HCT116 (cell line): ENCODE measurements around the gene C9orf50. TPM values are rescaled to one million over a fixed set of nuclear protein-coding genes. Genes with fewer than 3 reads are reported as not detected.

Experiments used
- ATAC-seq: fragments of 200-7000 bp; cut with Tn5 transposase; 2 replicates; pipeline ENCODE4 v1.9.1; 2020; ENCODE audit warnings: mild to moderate bottlenecking, moderate library complexity
- BruUV-seq: library from RNA; stranded (reverse); fragments of 400-500 nt; replicated peaks from 2 replicates; lab custom pipeline; 2021; lab: Mats Ljungman, UMichigan
- CTCF ChIA-PET: fragments of 300-600 bp; sonication (Branson Sonifier 250); formaldehyde crosslinking; loops from one replicate; lab custom pipeline; 2021; ENCODE audit warnings: antibody characterized with exemption; lab: Charles Lee
- POLR2A ChIA-PET: fragments of 300-600, 350-600 bp; sonication (Branson Sonifier 250); formaldehyde crosslinking; loops from one replicate; lab custom pipeline; 2021; ENCODE audit warnings: antibody characterized with exemption; lab: Charles Lee
- RAD21 ChIA-PET, 2 experiments: fragments of 300-600 bp; sonication (Branson Sonifier 250); formaldehyde crosslinking; loops; one replicate each; lab custom pipeline; 2023; ENCODE audit warnings: low total read pairs in 2 of 2; ENCODE audit not compliant: uncharacterized antibody in 2 of 2, unreplicated experiment in 2 of 2, low non-redundant PET in 1 of 2; lab: Charles Lee
- DNase-seq: peaks from one replicate; pipeline ENCODE4 v3.0.0-alpha.2; 2010; ENCODE audit warnings: low read depth, low spot score
- H2AFZ ChIP-seq: fragments of 200-600 bp; shearing (Covaris generic), sonication (generic); 2 replicates; pipeline ENCODE4 v1.6.1; 2017; ENCODE audit warnings: low read depth, mixed run types, mixed read lengths, antibody characterized with exemption, low read length; ENCODE audit not compliant: poor library complexity, severe bottlenecking
- H3K27ac ChIP-seq: 2 replicates; pipeline ENCODE4 v1.5.1; 2012; ENCODE audit warnings: low read depth, low read length
- H3K27me3 ChIP-seq: fragments of 200-600 bp; sonication (generic); 2 replicates; pipeline ENCODE4 v1.6.1; 2016; ENCODE audit warnings: mixed run types, low read length, mixed read lengths; ENCODE audit not compliant: insufficient read depth
- H3K36me3 ChIP-seq, 2 experiments: fragments of 200-500 bp in 1 of 2; fragments of 200-600 bp in 1 of 2; sonication (Bioruptor generic) in 1 of 2; sonication (generic) in 1 of 2; 2 replicates each; pipeline versions ENCODE4 v1.5.1 to v1.6.1; 2014 to 2016; ENCODE audit warnings: low read length in 2 of 2, inconsistent platforms in 1 of 2, mixed read lengths in 1 of 2, mixed run types in 1 of 2; ENCODE audit not compliant: insufficient read depth in 2 of 2, control insufficient read depth in 1 of 2
- H3K4me1 ChIP-seq, 2 experiments: fragments of 200-600 bp in 1 of 2; sonication (generic) in 1 of 2; 2 replicates each; pipeline versions ENCODE4 v1.5.1 to v1.6.1; 2012 to 2017; ENCODE audit warnings: low read length in 2 of 2, inconsistent platforms in 1 of 2, mild to moderate bottlenecking in 1 of 2, mixed read lengths in 1 of 2, mixed run types in 1 of 2, moderate library complexity in 1 of 2; ENCODE audit not compliant: insufficient read depth in 2 of 2, control insufficient read depth in 1 of 2
- H3K4me2 ChIP-seq: fragments of 200-600 bp; sonication (generic); 2 replicates; pipeline ENCODE4 v1.6.1; 2017; ENCODE audit warnings: mixed run types, low read length, mixed read lengths
- H3K4me3 ChIP-seq, 2 experiments: fragments of 200-600 bp in 1 of 2; sonication (generic) in 1 of 2; replicated peaks in 1 of 2; 2 replicates each; pipeline ENCODE4 v1.5.1; 2011 to 2016; ENCODE audit warnings: low read length in 2 of 2, control low read depth in 1 of 2, low read depth in 1 of 2, mild to moderate bottlenecking in 1 of 2, mixed read lengths in 1 of 2, mixed run types in 1 of 2
- H3K79me2 ChIP-seq: fragments of 200-600 bp; sonication (generic); 2 replicates; pipeline ENCODE4 v1.6.1; 2017; ENCODE audit warnings: mild to moderate bottlenecking, mixed run types, low read length, moderate library complexity, mixed read lengths; ENCODE audit not compliant: insufficient read depth
- H3K9ac ChIP-seq: fragments of 200-600 bp; sonication (generic); 2 replicates; pipeline ENCODE4 v1.6.1; 2016; ENCODE audit warnings: low read length, mixed read lengths
- H3K9me2 ChIP-seq: fragments of 200-600 bp; sonication (generic), shearing (Covaris generic); 2 replicates; pipeline ENCODE4 v1.6.1; 2017; ENCODE audit warnings: mixed run types, mild to moderate bottlenecking, moderate library complexity; ENCODE audit not compliant: insufficient read depth
- H3K9me3 ChIP-seq, 2 experiments: fragments of 200-500 bp in 1 of 2; fragments of 200-600 bp in 1 of 2; sonication (Bioruptor generic) in 1 of 2; sonication (generic) in 1 of 2; 2 replicates each; pipeline ENCODE4 v1.6.1; 2014 to 2017; ENCODE audit warnings: low read length in 2 of 2, mixed read lengths in 2 of 2, inconsistent platforms in 1 of 2, low read depth in 1 of 2, mild to moderate bottlenecking in 1 of 2, mixed run types in 1 of 2, moderate library complexity in 1 of 2; ENCODE audit not compliant: control insufficient read depth in 1 of 2, insufficient read depth in 1 of 2
- H4K20me1 ChIP-seq: fragments of 200-600 bp; sonication (generic), shearing (Covaris generic); 2 replicates; pipeline ENCODE4 v1.6.1; 2017; ENCODE audit warnings: mixed run types, mild to moderate bottlenecking, moderate library complexity; ENCODE audit not compliant: insufficient read depth
- CBX3 ChIP-seq: IDR thresholded peaks from 2 replicates; pipeline ENCODE4 v1.6.1; 2012; ENCODE audit warnings: low read depth
- CEBPB ChIP-seq: IDR thresholded peaks from 2 replicates; pipeline ENCODE4 v1.6.1; 2012; ENCODE audit warnings: low read depth
- CTCF ChIP-seq, 3 experiments: fragments of 200-600 bp in 1 of 3; sonication (generic) in 1 of 3; IDR thresholded peaks in 2 of 3; conservative IDR thresholded peaks in 1 of 3; 2 replicates each; pipeline ENCODE4 v1.5.1; 2012 to 2017; ENCODE audit warnings: low read depth in 2 of 3, low read length in 2 of 3, antibody characterized with exemption in 1 of 3, borderline replicate concordance in 1 of 3, control low read depth in 1 of 3, mild to moderate bottlenecking in 1 of 3, mixed read lengths in 1 of 3, mixed run types in 1 of 3, moderate library complexity in 1 of 3; ENCODE audit not compliant: insufficient read depth in 1 of 3
- ELF1 ChIP-seq: IDR thresholded peaks from 2 replicates; pipeline ENCODE4 v1.6.1; 2012; ENCODE audit warnings: low read depth, borderline replicate concordance
- EZH2phosphoT487 ChIP-seq: fragments of 200-600 bp; IDR thresholded peaks from 2 replicates; pipeline ENCODE4 v1.6.1; 2018; ENCODE audit warnings: antibody characterized with exemption, borderline replicate concordance
- FOSL1 ChIP-seq: IDR thresholded peaks from 2 replicates; pipeline ENCODE4 v1.6.1; 2012; ENCODE audit warnings: low read depth
- POLR2AphosphoS5 ChIP-seq: IDR thresholded peaks from 2 replicates; pipeline ENCODE4 v1.6.1; 2011; ENCODE audit warnings: mild to moderate bottlenecking, low read depth, low read length, moderate library complexity
- RAD21 ChIP-seq: IDR thresholded peaks from 2 replicates; pipeline ENCODE4 v1.6.1; 2012; ENCODE audit warnings: low read depth, mild to moderate bottlenecking
- REST ChIP-seq: IDR thresholded peaks from 2 replicates; pipeline ENCODE4 v1.6.1; 2012; ENCODE audit warnings: low read depth
- SIN3A ChIP-seq: IDR thresholded peaks from 2 replicates; pipeline ENCODE4 v1.6.1; 2012; ENCODE audit warnings: low read depth
- SP1 ChIP-seq: IDR thresholded peaks from 2 replicates; pipeline ENCODE4 v1.6.1; 2012; ENCODE audit warnings: low read depth
- SRF ChIP-seq: IDR thresholded peaks from 2 replicates; pipeline ENCODE4 v1.6.1; 2012; ENCODE audit warnings: low read depth
- TCF7L2 ChIP-seq: IDR thresholded peaks from 2 replicates; pipeline ENCODE4 v1.7.0; 2011; ENCODE audit warnings: borderline replicate concordance, inconsistent platforms; ENCODE audit not compliant: insufficient read depth, insufficient read length; ENCODE audit errors: extremely low read depth
- YY1 ChIP-seq: IDR thresholded peaks from 2 replicates; pipeline ENCODE4 v1.6.1; 2011; ENCODE audit warnings: low read length, low read depth, moderate library complexity, mild to moderate bottlenecking; ENCODE audit not compliant: insufficient replicate concordance; ENCODE audit errors: extremely low read depth
- intact Hi-C: fragments of 100-400 bp; cut with micrococcal nuclease; formaldehyde crosslinking; loops from 2 replicates; pipeline ENCODE4 v1.10.0; 2022
- total RNA-seq: library from RNA; stranded (reverse); gene quantifications from one replicate; pipeline ENCODE4 v1.2.1, GENCODE V29; 2021; ENCODE audit not compliant: unreplicated experiment
- TF ChIP-seq, protein P1 (sequence below): IDR thresholded peaks from 2 replicates; pipeline ENCODE4 v1.6.1; 2011; ENCODE audit warnings: mild to moderate bottlenecking, low read length, moderate library complexity; ENCODE audit not compliant: insufficient replicate concordance; ENCODE audit errors: extremely low read depth
- TF ChIP-seq, protein P2 (sequence below): IDR thresholded peaks from 2 replicates; pipeline ENCODE4 v1.6.1; 2012
- TF ChIP-seq, protein P3 (sequence below): IDR thresholded peaks from 2 replicates; pipeline ENCODE4 v1.6.1; 2012

C9orf50 gene
- total RNA-seq, 1 experiment from 2014 or later: not detected

DNA sequence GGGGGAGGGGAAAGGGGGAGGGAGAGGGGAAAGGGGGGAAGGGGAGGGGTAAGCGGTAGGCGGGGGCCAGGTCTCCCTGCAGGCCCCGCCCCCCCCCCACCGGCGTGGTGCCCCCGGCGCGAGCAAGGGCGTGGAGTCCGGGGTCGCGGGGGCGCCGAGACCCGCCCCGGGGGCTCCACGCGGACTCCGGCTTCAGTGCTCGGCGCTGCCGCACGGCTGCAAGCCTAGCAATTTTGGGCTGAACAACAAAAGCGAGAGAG is 10.8 kb downstream of the C9orf50 start:
- POLR2A ChIA-PET: no interaction called here
- TF ChIP-seq, protein P1, sequence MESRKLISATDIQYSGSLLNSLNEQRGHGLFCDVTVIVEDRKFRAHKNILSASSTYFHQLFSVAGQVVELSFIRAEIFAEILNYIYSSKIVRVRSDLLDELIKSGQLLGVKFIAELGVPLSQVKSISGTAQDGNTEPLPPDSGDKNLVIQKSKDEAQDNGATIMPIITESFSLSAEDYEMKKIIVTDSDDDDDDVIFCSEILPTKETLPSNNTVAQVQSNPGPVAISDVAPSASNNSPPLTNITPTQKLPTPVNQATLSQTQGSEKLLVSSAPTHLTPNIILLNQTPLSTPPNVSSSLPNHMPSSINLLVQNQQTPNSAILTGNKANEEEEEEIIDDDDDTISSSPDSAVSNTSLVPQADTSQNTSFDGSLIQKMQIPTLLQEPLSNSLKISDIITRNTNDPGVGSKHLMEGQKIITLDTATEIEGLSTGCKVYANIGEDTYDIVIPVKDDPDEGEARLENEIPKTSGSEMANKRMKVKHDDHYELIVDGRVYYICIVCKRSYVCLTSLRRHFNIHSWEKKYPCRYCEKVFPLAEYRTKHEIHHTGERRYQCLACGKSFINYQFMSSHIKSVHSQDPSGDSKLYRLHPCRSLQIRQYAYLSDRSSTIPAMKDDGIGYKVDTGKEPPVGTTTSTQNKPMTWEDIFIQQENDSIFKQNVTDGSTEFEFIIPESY: no peak
- TF ChIP-seq REST: no peak
- no peak for TF ChIP-seq POLR2AphosphoS5
- TF ChIP-seq RAD21: no peak
- TF ChIP-seq ELF1: no peak
- no peak for TF ChIP-seq SIN3A
- TF ChIP-seq CTCF (IDR thresholded peaks at IDR 0.05 in 2 of 3, conservative IDR thresholded peaks at IDR 0.05 in 1 of 3; ENCODE audit: borderline replicate concordance in 1 of 3, insufficient read depth in 1 of 3, low read depth in 2 of 3, low read length in 2 of 3): no peak
- TF ChIP-seq SRF: no peak
- TF ChIP-seq EZH2phosphoT487: no peak
- TF ChIP-seq, protein P2, sequence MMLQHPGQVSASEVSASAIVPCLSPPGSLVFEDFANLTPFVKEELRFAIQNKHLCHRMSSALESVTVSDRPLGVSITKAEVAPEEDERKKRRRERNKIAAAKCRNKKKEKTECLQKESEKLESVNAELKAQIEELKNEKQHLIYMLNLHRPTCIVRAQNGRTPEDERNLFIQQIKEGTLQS: no peak
- no peak for TF ChIP-seq FOSL1
- no peak for TF ChIP-seq TCF7L2
- TF ChIP-seq CBX3: no peak
- no peak for TF ChIP-seq SP1
- TF ChIP-seq CEBPB: no peak
- TF ChIP-seq, protein P3, sequence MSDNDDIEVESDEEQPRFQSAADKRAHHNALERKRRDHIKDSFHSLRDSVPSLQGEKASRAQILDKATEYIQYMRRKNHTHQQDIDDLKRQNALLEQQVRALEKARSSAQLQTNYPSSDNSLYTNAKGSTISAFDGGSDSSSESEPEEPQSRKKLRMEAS: no peak
- no peak for TF ChIP-seq YY1
- Histone ChIP-seq H3K9ac (peak overlapping the region; percentile 83), H2AFZ (no peak overlapping the region), H3K4me3 (peak overlapping the region; percentile 45 to 64), H3K9me3 (no peaks in the 10 kb centered on the region), H4K20me1 (no peaks in the 10 kb centered on the region), H3K4me2 (peak overlapping the region; percentile 92), H3K79me2 (no peaks in the 10 kb centered on the region; the same call in 1 of the 2 replicates), H3K4me1 (peaks cover 63 to 88% of the 10 kb centered on the region in 2 experiments), H3K9me2 (no peaks in the 10 kb centered on the region), H3K36me3 (no peaks in the 10 kb centered on the region), H3K27ac (peak overlapping the region; percentile 96), H3K27me3 (no peaks in the 10 kb centered on the region)
- DNase-seq (no peak), ATAC-seq (no peak)
- RAD21 ChIA-PET: no interaction called here
- intact Hi-C loops: loop anchor here (1.0 to 5.0 kb wide), 3 partner anchors 122 to 435 kb away; no protein-coding TSS in a partner anchor
- CTCF ChIA-PET: no interaction called here
- no TSS peak for BruUV-seq
